ENCODE data around the gene CTNNA2.

The CTNNA2 gene

GRCh38 chr2:79915455-79915854, 402.6 kb downstream of the CTNNA2 start:
- in situ Hi-C loops (cut with MboI; ENCODE audit: low sequenced_read_pairs), result no loop called here

GRCh38 chr2:79916285-79916684, 403.4 kb downstream of the CTNNA2 start:
- in situ Hi-C loops (cut with MboI; ENCODE audit: low sequenced_read_pairs), result no loop called here

- in situ Hi-C loops (cut with MboI; ENCODE audit: low sequenced_read_pairs), result no loop called here
Observed at GRCh38 chr2:79920512-79921076, 407.7 kb downstream of the CTNNA2 start.

- in situ Hi-C loops (cut with MboI; ENCODE audit: low sequenced_read_pairs), result no loop called here
Observed at GRCh38 chr2:79929624-79930023, 416.8 kb downstream of the CTNNA2 start.

GRCh38 chr2:79935046-79935732, 422.3 kb downstream of the CTNNA2 start:
- in situ Hi-C loops (cut with MboI; ENCODE audit: low sequenced_read_pairs), result no loop called here

- in situ Hi-C loops (cut with MboI; ENCODE audit: low sequenced_read_pairs), result no loop called here
Observed at GRCh38 chr2:79935771-79936657, 423.2 kb downstream of the CTNNA2 start.

- in situ Hi-C loops (cut with MboI; ENCODE audit: low sequenced_read_pairs), result no loop called here
Observed at GRCh38 chr2:79936715-79937114, 423.9 kb downstream of the CTNNA2 start.

- in situ Hi-C loops (cut with MboI; ENCODE audit: low sequenced_read_pairs), result no loop called here
Observed at GRCh38 chr2:79938648-79939047, 425.8 kb downstream of the CTNNA2 start.

GRCh38 chr2:79940364-79940763, 427.5 kb downstream of the CTNNA2 start:
- in situ Hi-C loops (cut with MboI; ENCODE audit: low sequenced_read_pairs), result no loop called here

GRCh38 chr2:79941179-79941578, 428.3 kb downstream of the CTNNA2 start:
- in situ Hi-C loops (cut with MboI; ENCODE audit: low sequenced_read_pairs), result no loop called here

GRCh38 chr2:79944205-79944604, 431.4 kb downstream of the CTNNA2 start:
- in situ Hi-C loops (cut with MboI; ENCODE audit: low sequenced_read_pairs), result no loop called here

- in situ Hi-C loops (cut with MboI; ENCODE audit: low sequenced_read_pairs), result no loop called here
Observed at GRCh38 chr2:79945653-79946445, 433.0 kb downstream of the CTNNA2 start.

- in situ Hi-C loops (cut with MboI; ENCODE audit: low sequenced_read_pairs), result no loop called here
Observed at GRCh38 chr2:79947751-79948150, 434.9 kb downstream of the CTNNA2 start.

- in situ Hi-C loops (cut with MboI; ENCODE audit: low sequenced_read_pairs), result no loop called here
Observed at GRCh38 chr2:79950526-79950925, 437.7 kb downstream of the CTNNA2 start.

GRCh38 chr2:79952616-79953015, 439.8 kb downstream of the CTNNA2 start:
- in situ Hi-C loops (cut with MboI; ENCODE audit: low sequenced_read_pairs), result no loop called here

GRCh38 chr2:79960035-79960434, 447.2 kb downstream of the CTNNA2 start:
- in situ Hi-C loops (cut with MboI; ENCODE audit: low sequenced_read_pairs), result no loop called here

- in situ Hi-C loops (cut with MboI; ENCODE audit: low sequenced_read_pairs), result no loop called here
Observed at GRCh38 chr2:79960519-79960918, 447.7 kb downstream of the CTNNA2 start.

- in situ Hi-C loops (cut with MboI; ENCODE audit: low sequenced_read_pairs), result no loop called here
Observed at GRCh38 chr2:79964966-79965365, 452.1 kb downstream of the CTNNA2 start.

GRCh38 chr2:79966369-79966768, 453.5 kb downstream of the CTNNA2 start:
- in situ Hi-C loops (cut with MboI; ENCODE audit: low sequenced_read_pairs), result no loop called here

GRCh38 chr2:79966882-79967281, 454.0 kb downstream of the CTNNA2 start:
- in situ Hi-C loops (cut with MboI; ENCODE audit: low sequenced_read_pairs), result no loop called here

GRCh38 chr2:79971807-79972206, 459.0 kb downstream of the CTNNA2 start:
- in situ Hi-C loops (cut with MboI; ENCODE audit: low sequenced_read_pairs), result no loop called here

All from HL-60/S4 treated with retinoic acid at 250 ng/mL for 4 days and 3 days (cell line).